22Rv1 (cell line): ENCODE data around the gene PBX1.

Experiments used
- H3K27ac ChIP-seq: fragments of 450-650 bp; 2 replicates; pipeline ENCODE4 v1.5.1; 2017
- ZFX ChIP-seq: fragments of 450-650 bp; IDR thresholded peaks from 2 replicates; pipeline ENCODE4 v1.6.1; 2017; ENCODE audit warnings: antibody characterized with exemption, borderline replicate concordance
- TF ChIP-seq, protein P1 (sequence below): fragments of 450-650 bp; IDR thresholded peaks from 2 replicates; pipeline ENCODE4 v1.5.1; 2017; ENCODE audit warnings: mild to moderate bottlenecking

The PBX1 gene

GRCh38 chr1:164670026-164670425 lies 111.0 kb downstream of the PBX1 start:
- H3K27ac ChIP-seq: no peak overlapping the region
- TF ChIP-seq ZFX: no peak
- TF ChIP-seq, protein P1, sequence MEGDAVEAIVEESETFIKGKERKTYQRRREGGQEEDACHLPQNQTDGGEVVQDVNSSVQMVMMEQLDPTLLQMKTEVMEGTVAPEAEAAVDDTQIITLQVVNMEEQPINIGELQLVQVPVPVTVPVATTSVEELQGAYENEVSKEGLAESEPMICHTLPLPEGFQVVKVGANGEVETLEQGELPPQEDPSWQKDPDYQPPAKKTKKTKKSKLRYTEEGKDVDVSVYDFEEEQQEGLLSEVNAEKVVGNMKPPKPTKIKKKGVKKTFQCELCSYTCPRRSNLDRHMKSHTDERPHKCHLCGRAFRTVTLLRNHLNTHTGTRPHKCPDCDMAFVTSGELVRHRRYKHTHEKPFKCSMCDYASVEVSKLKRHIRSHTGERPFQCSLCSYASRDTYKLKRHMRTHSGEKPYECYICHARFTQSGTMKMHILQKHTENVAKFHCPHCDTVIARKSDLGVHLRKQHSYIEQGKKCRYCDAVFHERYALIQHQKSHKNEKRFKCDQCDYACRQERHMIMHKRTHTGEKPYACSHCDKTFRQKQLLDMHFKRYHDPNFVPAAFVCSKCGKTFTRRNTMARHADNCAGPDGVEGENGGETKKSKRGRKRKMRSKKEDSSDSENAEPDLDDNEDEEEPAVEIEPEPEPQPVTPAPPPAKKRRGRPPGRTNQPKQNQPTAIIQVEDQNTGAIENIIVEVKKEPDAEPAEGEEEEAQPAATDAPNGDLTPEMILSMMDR: no peak

GRCh38 chr1:164670786-164671185 lies 111.8 kb downstream of the PBX1 start:
- H3K27ac ChIP-seq: no peak overlapping the region
- no peak for TF ChIP-seq ZFX
- TF ChIP-seq, protein P1: no peak

DNA sequence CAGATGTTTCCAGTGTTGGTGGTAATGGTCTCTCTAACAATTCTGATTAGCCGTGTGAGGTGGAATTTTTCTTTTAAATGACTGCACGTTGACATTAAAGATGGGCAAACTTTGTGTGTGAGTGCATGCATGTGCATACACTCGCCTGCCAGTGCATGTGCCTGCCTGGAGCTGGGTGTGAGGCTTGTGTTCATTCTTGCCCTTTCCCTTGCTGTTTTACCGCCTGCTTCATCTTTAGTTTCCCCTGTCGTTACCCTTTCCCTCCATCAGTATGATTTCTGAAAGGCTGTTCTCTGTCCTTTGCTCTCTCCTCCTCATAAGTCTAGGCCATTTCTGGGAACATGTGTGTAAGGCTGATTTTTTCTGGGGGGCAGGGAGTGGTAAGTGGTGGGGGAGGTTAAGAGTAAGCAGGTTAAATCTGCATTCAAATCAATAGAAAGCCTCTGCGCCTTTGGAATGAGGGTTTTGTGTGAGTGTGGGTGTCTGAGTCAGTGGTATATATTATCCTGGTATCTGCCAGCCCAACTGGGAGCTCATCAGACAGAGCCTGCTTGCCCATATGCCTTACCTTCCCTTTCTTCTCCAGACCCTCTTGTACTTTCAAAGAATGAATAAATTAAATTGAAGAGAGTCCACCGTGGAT lies 112.5 kb downstream of the PBX1 start:
- TF ChIP-seq ZFX: no peak
- TF ChIP-seq, protein P1: no peak
- H3K27ac ChIP-seq: no peak overlapping the region

- TF ChIP-seq, protein P1: no peak
- no peak for TF ChIP-seq ZFX
- no peak overlapping the region for H3K27ac ChIP-seq
Measured at GRCh38 chr1:164671966-164672571, 113.1 kb downstream of the PBX1 start.

- no peak for TF ChIP-seq ZFX
- TF ChIP-seq, protein P1: no peak
- H3K27ac ChIP-seq: no peak overlapping the region
Measured at GRCh38 chr1:164672588-164672987, 113.6 kb downstream of the PBX1 start.

DNA sequence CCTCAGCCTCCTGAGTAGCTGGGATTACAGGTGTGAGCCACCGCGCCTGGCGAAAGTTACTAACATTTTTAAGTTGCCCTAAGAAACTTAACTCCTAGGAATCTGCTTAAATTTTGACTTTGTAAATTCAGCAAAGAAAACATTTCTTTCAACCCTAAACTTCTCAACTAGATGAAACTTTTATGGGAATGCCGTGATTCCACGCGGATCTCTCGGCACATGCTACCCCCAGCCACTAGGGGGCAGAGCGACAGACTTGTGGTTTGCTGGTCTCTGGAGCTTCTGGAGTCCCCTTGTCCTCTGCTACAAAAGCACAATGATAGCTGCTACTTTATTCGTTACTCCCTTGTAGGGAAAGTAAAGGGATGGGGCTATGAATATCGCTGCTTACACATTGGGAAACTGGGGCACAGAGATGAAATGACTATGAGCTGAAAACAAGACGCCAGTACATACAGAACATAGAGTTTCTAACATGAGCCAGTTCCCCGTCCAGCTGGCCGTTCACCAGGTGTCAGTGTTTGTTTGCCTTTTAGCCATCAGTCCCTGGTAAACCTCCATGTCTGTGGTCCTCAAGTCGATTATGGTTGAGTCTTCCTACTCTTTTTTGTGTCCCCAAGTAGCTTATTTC lies 114.7 kb downstream of the PBX1 start:
- TF ChIP-seq, protein P1: peak; percentile 93
- TF ChIP-seq ZFX: no peak

DNA sequence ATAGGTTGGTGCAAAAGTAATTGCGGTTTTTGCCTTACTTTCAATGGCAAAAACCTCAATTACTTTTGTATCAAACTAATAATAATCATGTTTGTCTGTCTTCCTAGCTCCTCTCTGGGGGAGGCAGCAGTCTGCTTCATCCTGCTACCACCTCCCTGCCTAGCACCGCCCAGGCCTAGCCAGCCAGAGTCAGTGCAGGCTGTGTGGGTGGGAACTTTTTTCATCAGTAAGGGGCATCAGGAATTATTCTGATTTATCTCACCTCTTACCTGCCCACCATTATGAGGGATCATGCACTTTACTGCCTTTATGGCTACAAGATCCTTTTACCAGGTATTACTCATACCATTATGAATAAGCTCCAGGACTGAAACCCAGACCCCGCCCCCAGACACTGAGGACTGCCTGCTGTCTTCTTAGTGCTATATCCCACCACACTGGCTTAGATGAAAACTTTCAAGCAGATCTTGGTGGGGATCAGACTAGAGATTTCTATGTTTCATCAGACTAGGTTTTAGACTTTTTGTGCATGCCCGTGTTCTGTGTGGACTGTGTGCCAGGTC lies 116.4 kb downstream of the PBX1 start:
- TF ChIP-seq, protein P1: no peak
- TF ChIP-seq ZFX: no peak

More for the DNA sequence above, 114.7 kb downstream of the PBX1 start:
- no peak overlapping the region for H3K27ac ChIP-seq

More for the DNA sequence above, 116.4 kb downstream of the PBX1 start:
- no peak overlapping the region for H3K27ac ChIP-seq
